ENCODE data around the gene WIPI1.
"Not testable (repeated sequence)": the region's sequence is repeated elsewhere in the genome, so short reads cannot be mapped to it uniquely, and the experiment has no call there.

The WIPI1 gene

GRCh38 chr17:68383443-68384321 is 73.6 kb downstream of the WIPI1 start:
- peak; percentile 82 for DNase-seq (ENCODE audit: low read depth)

GRCh38 chr17:68383120-68383442 is 74.2 kb downstream of the WIPI1 start:
- DNase-seq (ENCODE audit: low read depth) = no peak

GRCh38 chr17:68382582-68383085 is 74.7 kb downstream of the WIPI1 start:
- DNase-seq (ENCODE audit: low read depth) = no peak

GRCh38 chr17:68381076-68381900 is 76.0 kb downstream of the WIPI1 start:
- peak; percentile 94 for DNase-seq (ENCODE audit: low read depth)

GRCh38 chr17:68379692-68380677 is 77.3 kb downstream of the WIPI1 start:
- no peak for DNase-seq (ENCODE audit: low read depth)

- DNase-seq (ENCODE audit: low read depth) = no peak
These were observed 78.2 kb downstream of the WIPI1 start for GRCh38 chr17:68379177-68379510.

GRCh38 chr17:68378268-68379176 is 78.8 kb downstream of the WIPI1 start:
- peak; percentile 93 for DNase-seq (ENCODE audit: low read depth)

GRCh38 chr17:68377771-68378267 is 79.5 kb downstream of the WIPI1 start:
- DNase-seq (ENCODE audit: low read depth) = peak; percentile 75

GRCh38 chr17:68376178-68376577 is 81.1 kb downstream of the WIPI1 start:
- DNase-seq (ENCODE audit: low read depth) = not testable (repeated sequence)

- no peak for DNase-seq (ENCODE audit: low read depth)
These were observed 81.7 kb downstream of the WIPI1 start for GRCh38 chr17:68375566-68375965.
